Activated CD4-positive, alpha-beta T cell treated with anti-CD3 and anti-CD28 coated beads for 36 hours (primary cell): ENCODE data around the gene ROPN1L. TPM values are rescaled to one million over a fixed set of nuclear protein-coding genes. Genes with fewer than 3 reads are reported as not detected.

Experiments used
- ATAC-seq: fragments of 200-7000 bp; cut with Tn5 transposase; one replicate; pipeline ENCODE4 v1.10.0; 2021; ENCODE audit warnings: mild to moderate bottlenecking, moderate library complexity
- CTCF ChIA-PET: fragments of 350-600 bp; sonication (Branson Sonifier 250); formaldehyde crosslinking; loops from one replicate; lab custom pipeline; 2021; ENCODE audit warnings: antibody characterized with exemption; lab: Charles Lee
- POLR2A ChIA-PET: fragments of 350-600 bp; sonication (Branson Sonifier 250); formaldehyde crosslinking; loops from one replicate; lab custom pipeline; 2021; ENCODE audit warnings: antibody characterized with exemption, inconsistent platforms; lab: Charles Lee
- DNase-seq: peaks from one replicate; pipeline ENCODE4 v3.0.0-alpha.2; 2020
- H3K27ac Mint-ChIP-seq: one replicate; pipeline ENCODE4 v1.8.0; 2021; ENCODE audit warnings: mixed read lengths
- H3K27me3 Mint-ChIP-seq: one replicate; pipeline ENCODE4 v1.8.0; 2021; ENCODE audit warnings: mixed read lengths
- H3K36me3 Mint-ChIP-seq: one replicate; pipeline ENCODE4 v1.8.0; 2021; ENCODE audit warnings: low read depth, mixed read lengths
- H3K4me1 Mint-ChIP-seq: one replicate; pipeline ENCODE4 v1.8.0; 2021; ENCODE audit warnings: mixed read lengths
- H3K4me3 Mint-ChIP-seq: one replicate; pipeline ENCODE4 v1.8.0; 2021; ENCODE audit warnings: mild to moderate bottlenecking, moderate library complexity, mixed read lengths
- H3K9me3 Mint-ChIP-seq: one replicate; pipeline ENCODE4 v1.8.0; 2021; ENCODE audit warnings: low read depth, mixed read lengths
- intact Hi-C, 2 experiments: fragments of 100-400 bp; cut with DNase I in 1 of 2; cut with micrococcal nuclease in 1 of 2; formaldehyde crosslinking; loops; one replicate each; pipeline versions ENCODE4 v1.14.2 to v1.15.1; 2022 to 2024; cut with DNase I, micrococcal nuclease
- total RNA-seq, 2 experiments: library from RNA; stranded (reverse); gene quantifications; one replicate each; pipeline ENCODE4 v1.2.3, GENCODE V29; 2021

ROPN1L gene
- total RNA-seq, 2 experiments from 2014 or later, result 0.28 TPM; not detected in 1

DNA sequence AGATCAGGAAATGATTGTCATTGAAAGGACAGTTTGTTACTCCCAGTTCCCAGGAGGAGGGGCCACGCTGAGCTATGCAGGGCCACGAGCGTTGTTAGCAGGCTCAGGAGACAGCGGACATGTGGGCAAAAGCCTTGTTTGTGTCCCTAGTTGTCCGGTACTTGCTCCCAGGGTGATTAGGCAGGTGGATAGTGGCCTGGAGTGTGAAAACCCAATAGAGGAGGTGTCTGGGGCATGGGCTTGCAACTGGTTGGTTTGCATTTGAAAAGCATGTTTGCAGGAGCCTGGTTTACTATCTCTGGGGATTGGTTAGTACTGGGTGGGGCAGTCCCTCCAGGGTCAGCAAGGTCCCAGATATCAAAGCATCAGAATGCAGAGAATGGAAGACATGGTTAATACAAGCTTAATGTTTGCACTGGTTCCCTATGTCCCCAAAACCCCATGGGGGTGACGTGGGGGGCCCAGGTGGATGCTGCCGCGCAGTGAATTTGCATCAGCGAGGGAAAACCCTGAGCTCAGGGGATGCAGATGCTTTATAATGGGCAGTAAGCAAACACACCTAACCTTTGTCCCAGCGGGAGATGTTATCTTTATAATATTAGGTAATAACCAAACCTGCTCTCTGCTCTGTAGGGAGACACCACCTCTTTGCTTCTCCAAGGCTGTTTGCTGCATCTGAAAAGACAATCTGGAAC is 39.7 kb downstream of the ROPN1L start:
- DNase-seq, result no peak

DNA sequence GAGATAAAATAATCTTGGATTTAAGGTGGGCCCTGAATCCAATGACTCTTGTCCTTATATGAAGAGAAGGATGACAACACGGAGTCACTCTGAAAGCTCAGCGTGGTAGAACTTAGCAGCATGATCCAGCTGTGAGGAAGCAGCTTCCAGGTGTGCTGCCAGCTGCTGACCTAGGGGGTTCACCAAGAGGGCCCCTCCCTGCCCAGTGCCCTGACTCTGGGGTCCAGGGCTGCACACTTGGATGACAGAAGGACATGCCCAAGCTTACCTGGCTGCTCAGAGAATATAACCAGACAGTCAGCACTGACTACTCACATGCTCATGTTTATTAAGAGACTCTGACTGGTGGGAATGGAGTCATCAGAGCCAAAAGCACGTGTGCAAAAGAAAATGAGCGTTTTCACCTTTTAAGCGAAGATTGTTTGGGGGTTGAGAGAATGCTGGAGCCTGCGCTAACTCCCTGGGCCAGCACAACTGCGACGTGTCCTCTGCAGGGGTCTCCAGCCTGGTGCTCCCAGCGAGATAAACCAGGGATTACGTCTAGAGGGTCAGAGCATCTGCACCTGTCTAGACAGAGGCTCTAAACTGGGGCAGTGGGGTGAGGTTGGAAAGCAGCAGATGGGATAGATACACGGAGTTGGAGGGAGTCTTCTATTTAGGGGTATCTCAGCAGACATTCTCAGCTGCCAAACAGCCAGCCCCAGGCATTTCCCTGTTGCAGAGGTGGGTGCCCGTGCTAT is 41.3 kb downstream of the ROPN1L start:
- CTCF ChIA-PET, result no interaction called here

More for the DNA sequence above, 39.7 kb downstream of the ROPN1L start:
- ChIA-PET POLR2A (no interaction called here), CTCF (interaction anchor here (0.7 to 0.8 kb wide), 2 partner anchors 109 to 142 kb away, joined by 3 read pairs; no protein-coding TSS in a partner anchor)
- H3K4me3 Mint-ChIP-seq, result no peak overlapping the region
- ATAC-seq, result no peak
- no peaks in the 10 kb centered on the region for H3K27me3 Mint-ChIP-seq
- intact Hi-C loops, result no loop called here
- no peak overlapping the region for H3K27ac Mint-ChIP-seq
- peaks cover 4% of the 10 kb centered on the region for H3K4me1 Mint-ChIP-seq
- H3K36me3 Mint-ChIP-seq, result no peaks in the 10 kb centered on the region
- H3K9me3 Mint-ChIP-seq, result no peaks in the 10 kb centered on the region

DNA sequence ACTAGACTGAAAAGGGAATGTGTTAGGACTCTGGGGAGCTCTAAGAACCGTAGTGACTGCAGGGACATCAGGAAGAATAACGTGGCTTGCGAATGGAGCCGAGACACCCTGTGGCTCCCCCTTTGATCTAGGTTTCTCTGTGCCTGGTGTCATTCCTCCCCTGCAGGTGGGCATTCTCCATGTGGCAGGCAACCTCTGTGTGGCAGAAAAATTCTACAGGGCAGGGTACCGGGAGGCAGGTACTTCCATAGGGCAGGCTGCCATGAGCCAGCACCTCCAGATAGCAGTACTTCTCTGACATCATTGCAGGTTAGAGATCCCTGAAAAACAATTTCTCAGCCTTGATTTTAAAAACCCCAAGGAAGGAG is 43.1 kb downstream of the ROPN1L start:
- CTCF ChIA-PET, result no interaction called here
- Mint-ChIP-seq H3K4me1 (peaks cover 11% of the 10 kb centered on the region), H3K27me3 (no peaks in the 10 kb centered on the region), H3K36me3 (no peaks in the 10 kb centered on the region), H3K4me3 (no peak overlapping the region), H3K9me3 (no peaks in the 10 kb centered on the region), H3K27ac (no peak overlapping the region)
- DNase-seq (no peak), ATAC-seq (no peak)
- intact Hi-C loops, result no loop called here
- POLR2A ChIA-PET, result no interaction called here

More for the DNA sequence above, 41.3 kb downstream of the ROPN1L start:
- H3K36me3 Mint-ChIP-seq, result no peaks in the 10 kb centered on the region
- POLR2A ChIA-PET, result no interaction called here
- ATAC-seq (no peak), DNase-seq (no peak)
- intact Hi-C loops, result no loop called here
- H3K27me3 Mint-ChIP-seq, result no peaks in the 10 kb centered on the region
- peaks cover 4% of the 10 kb centered on the region for H3K4me1 Mint-ChIP-seq
- H3K27ac Mint-ChIP-seq, result no peak overlapping the region
- no peaks in the 10 kb centered on the region for H3K9me3 Mint-ChIP-seq
- no peak overlapping the region for H3K4me3 Mint-ChIP-seq

DNA sequence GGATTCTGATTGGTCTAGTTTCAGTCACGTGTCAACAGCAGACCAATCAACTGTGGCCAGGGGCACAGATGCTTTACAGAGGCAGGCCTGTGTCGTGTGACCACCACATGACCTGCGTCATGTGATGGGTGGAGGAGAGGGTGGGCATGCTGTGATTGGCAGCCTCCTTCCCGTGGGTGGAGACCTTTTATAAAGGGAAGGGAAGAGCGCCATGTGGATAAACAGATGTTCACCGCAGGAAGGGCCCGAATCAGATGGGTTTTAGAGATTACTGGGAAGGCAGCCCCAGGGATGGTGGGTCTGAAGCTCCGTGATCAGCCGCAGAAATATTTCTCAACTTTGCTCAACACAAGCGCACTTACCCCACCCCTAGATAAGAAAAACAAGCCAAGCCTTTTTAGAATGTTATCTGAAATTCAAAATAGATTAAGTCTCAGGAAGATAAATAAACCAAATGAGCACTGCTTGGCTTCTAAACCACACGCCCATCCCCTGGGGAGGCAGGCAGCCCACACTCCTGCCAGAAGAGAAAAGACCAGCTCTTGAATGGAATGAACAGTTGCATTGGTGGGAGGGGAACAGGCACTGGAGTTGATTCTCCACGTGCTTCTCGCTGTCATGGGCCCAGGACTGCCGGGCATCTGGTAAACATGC is 43.6 kb downstream of the ROPN1L start:
- H3K36me3 Mint-ChIP-seq, result no peaks in the 10 kb centered on the region
- intact Hi-C loops, result no loop called here
- no peak for ATAC-seq
- H3K4me3 Mint-ChIP-seq, result no peak overlapping the region
- H3K27me3 Mint-ChIP-seq, result no peaks in the 10 kb centered on the region
- H3K27ac Mint-ChIP-seq, result no peak overlapping the region
- H3K9me3 Mint-ChIP-seq, result no peaks in the 10 kb centered on the region
- POLR2A ChIA-PET, result no interaction called here
- CTCF ChIA-PET, result interaction anchor here (0.8 kb wide), 1 partner anchor 9 kb away, joined by 3 read pairs; no protein-coding TSS in a partner anchor
- peaks cover 17% of the 10 kb centered on the region for H3K4me1 Mint-ChIP-seq
- DNase-seq, result peak; percentile 13

DNA sequence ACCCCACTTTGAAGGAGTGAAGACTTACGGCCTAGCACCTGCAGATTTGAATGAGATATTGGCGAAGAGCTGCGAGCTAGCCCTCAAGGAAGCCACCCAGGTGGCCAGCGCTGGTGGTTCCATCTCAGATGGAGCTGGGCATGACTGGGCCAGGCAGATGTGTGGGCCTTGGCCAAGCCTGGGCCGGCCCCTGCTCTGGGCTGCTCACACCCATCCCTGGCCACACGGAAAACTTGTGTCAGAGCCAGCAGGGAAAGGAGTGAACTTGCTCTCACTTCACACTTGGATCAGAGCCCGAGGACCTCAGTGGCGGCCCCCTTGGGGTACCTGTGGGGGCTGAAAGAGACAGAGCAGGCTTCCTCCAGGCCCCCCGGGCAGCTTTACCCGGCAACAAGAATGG is 44.2 kb downstream of the ROPN1L start:
- DNase-seq (no peak), ATAC-seq (no peak)
- H3K9me3 Mint-ChIP-seq, result no peaks in the 10 kb centered on the region
- ChIA-PET POLR2A (no interaction called here), CTCF (interaction anchor here (0.8 kb wide), 1 partner anchor 9 kb away, joined by 3 read pairs; no protein-coding TSS in a partner anchor)
- no peaks in the 10 kb centered on the region for H3K36me3 Mint-ChIP-seq
- no peak overlapping the region for H3K4me3 Mint-ChIP-seq
- peaks cover 17% of the 10 kb centered on the region for H3K4me1 Mint-ChIP-seq
- intact Hi-C loops, result no loop called here
- H3K27me3 Mint-ChIP-seq, result no peaks in the 10 kb centered on the region
- H3K27ac Mint-ChIP-seq, result no peak overlapping the region

DNA sequence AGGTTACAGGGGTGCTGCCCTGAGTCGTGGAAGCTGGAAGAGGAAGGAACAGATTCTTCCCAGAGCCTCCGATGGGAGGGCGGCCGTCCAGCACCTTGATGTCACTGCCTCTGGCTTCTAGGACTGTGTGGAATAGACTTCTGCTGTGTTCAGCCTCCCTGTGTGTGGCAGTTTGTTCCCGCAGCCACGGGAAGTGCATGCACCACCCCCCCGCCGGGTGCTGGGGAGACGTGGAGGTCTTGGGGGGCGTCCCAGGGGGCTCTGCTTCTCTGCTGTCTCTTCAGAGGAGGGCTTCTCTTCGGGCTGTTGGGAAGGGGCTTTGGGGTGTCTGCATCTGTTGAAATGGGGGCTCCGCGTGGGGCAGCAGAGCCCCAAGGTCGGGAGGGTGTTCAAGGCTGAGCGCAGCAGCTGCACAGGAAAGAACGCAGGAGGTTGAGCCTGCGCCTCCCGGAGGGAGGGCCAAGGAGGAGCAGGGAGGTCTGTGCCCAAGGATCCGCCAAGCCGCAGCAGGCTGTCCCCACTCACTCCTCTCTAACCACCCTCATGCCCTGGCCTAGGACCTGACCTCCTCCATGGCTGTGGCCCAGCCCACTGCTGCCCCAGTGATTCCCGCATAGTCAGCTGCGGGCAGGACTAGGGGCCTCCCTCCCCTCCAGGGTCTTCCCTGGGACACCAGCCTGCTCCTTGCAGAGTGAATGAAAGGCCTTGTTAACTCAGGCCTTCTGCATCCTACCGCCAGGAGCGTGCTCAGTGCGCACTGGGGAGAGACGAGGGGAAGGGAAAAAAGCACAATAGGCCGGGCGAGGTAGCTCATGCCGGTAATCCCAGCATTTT is 45.0 kb downstream of the ROPN1L start:
- intact Hi-C loops, result no loop called here

DNA sequence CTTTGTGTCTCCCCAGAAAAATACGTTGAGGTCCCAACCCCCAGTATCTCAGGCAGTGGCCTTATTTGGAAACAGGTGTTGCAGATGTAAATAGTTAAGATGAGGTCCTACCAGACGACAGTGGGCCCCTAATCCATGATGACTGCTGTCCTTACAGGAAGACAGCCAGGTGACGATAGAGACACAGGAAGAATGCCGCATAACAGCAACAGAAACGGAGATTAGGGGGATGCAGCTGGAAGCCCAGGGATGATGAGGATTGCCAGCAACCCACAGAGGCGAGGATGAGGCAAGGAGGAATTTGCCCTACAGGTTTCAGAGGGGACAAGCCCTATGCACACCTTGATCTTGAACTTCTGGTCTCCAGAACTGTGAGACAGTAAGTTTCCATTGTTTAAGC is 46.5 kb downstream of the ROPN1L start:
- Mint-ChIP-seq H3K4me3 (no peak overlapping the region), H3K27ac (no peak overlapping the region), H3K4me1 (peaks cover 17% of the 10 kb centered on the region), H3K27me3 (no peaks in the 10 kb centered on the region), H3K36me3 (no peaks in the 10 kb centered on the region), H3K9me3 (no peaks in the 10 kb centered on the region)
- intact Hi-C loops, result no loop called here
- ChIA-PET CTCF (interaction anchor here (0.6 to 1.1 kb wide), 2 partner anchors 39 to 140 kb away, joined by 3 read pairs; no protein-coding TSS in a partner anchor), POLR2A (no interaction called here)
- no peak for ATAC-seq
- DNase-seq, result no peak

More for the DNA sequence above, 45.0 kb downstream of the ROPN1L start:
- Mint-ChIP-seq H3K36me3 (no peaks in the 10 kb centered on the region), H3K4me3 (no peak overlapping the region), H3K27me3 (no peaks in the 10 kb centered on the region), H3K9me3 (no peaks in the 10 kb centered on the region), H3K4me1 (peaks cover 17% of the 10 kb centered on the region), H3K27ac (no peak overlapping the region)
- ChIA-PET CTCF (interaction anchor here (0.7 kb wide), 1 partner anchor 335 kb away, joined by 3 read pairs; no protein-coding TSS in a partner anchor), POLR2A (no interaction called here)
- no peak for ATAC-seq
- no peak for DNase-seq

DNA sequence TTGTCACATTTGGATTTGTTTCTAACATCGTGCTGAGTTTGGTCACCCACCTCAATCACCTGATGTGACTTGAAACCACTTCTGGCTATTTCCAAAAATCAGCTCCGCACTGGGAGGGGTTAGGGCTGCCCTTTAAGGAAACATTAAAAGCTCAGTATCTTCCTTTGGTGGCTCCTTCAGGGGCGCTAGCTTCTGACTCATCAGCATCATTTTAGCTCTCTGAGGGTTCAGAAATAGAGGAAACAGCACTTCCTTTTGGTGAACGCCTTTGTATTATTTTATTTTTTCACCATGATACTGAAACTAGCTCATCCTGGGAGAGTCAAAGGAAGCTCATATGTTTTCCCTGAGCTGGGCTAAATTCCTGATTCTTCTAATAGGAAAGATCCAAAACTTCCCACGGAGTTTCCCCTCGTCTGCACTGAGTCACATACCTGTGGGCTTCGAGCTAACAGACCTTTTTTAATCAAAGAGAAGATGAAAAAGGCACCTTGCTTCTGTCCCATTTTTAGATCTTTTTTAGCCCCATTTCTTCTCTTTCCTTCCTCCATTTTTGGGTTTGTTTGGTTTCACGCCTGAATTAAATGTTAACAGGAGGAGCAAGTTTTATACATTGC is 48.2 kb downstream of the ROPN1L start:
- peaks cover 9% of the 10 kb centered on the region for H3K9me3 Mint-ChIP-seq
- POLR2A ChIA-PET, result interaction anchor here (0.6 kb wide), 1 partner anchor 45 kb away, joined by 3 read pairs; no protein-coding TSS in a partner anchor
- H3K4me1 Mint-ChIP-seq, result peaks cover 17% of the 10 kb centered on the region
- DNase-seq (peak; percentile 16), ATAC-seq (peak; percentile 72)
- CTCF ChIA-PET, result interaction anchor here (0.8 to 1.5 kb wide), 3 partner anchors 32 to 137 kb away, joined by 3 to 7 read pairs (median 4); no protein-coding TSS in a partner anchor
- no peak overlapping the region for H3K27ac Mint-ChIP-seq
- no peak overlapping the region for H3K4me3 Mint-ChIP-seq
- no peaks in the 10 kb centered on the region for H3K27me3 Mint-ChIP-seq
- intact Hi-C loops, result no loop called here
- no peaks in the 10 kb centered on the region for H3K36me3 Mint-ChIP-seq

DNA sequence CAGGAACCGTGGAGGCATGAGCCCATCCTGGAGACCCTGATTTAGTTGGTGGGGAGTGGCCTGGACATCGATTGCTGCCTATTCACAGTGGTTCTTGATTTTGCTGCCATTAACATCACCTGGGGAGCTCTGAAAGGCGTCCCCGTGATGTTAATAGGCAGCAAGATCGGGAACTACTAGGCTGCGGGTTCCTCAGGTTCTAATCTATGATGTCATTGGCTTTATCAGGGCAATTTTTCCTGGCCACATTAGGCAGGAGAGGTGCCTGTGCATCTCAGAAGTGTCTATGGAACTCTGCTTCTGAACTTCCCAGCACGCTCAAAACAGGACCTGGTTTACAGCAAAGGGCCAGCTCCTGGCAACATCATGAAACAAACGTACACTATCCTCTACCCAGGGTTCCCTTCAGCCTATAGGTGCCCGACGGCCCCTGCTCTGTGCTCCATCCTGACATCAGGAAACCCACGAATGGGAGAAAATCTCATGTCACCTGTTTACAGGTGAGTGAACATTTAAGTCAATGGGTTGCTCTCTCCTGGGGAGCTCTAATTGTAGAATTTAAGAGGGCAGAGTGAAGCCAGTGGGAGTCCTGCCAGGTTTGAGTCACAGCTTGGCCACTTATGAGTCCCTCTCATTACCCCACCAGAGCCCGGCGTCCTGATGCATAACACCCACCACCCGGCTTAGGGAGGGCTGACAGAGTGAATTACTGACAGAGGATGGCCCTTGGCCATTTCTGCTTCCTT is 49.4 kb downstream of the ROPN1L start:
- Mint-ChIP-seq H3K27me3 (no peaks in the 10 kb centered on the region), H3K36me3 (no peaks in the 10 kb centered on the region), H3K27ac (no peak overlapping the region), H3K4me1 (peaks cover 14% of the 10 kb centered on the region), H3K9me3 (peaks cover 12% of the 10 kb centered on the region), H3K4me3 (no peak overlapping the region)
- intact Hi-C loops, result no loop called here
- ChIA-PET CTCF (interaction anchor here (0.7 kb wide), 2 partner anchors 22 to 42 kb away, joined by 3 read pairs; no protein-coding TSS in a partner anchor), POLR2A (no interaction called here)
- no peak for ATAC-seq
- no peak for DNase-seq

DNA sequence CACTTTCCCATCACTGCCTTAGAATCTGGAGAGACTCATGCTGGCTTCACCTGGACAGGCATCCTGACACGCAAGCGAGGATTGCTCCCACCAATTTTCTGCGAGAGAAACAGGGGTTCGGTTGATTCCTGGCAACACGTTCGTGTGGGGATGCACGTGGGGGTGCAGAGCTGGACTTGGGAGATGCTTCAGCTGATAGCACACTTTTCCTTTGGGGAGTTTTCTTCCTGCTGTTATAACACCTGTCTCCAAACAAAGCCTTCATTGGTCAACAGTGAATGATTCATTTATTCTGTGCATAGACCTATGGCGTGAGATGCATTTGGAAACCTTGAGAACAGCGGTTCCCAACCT is 50.0 kb downstream of the ROPN1L start:
- ATAC-seq, result no peak
- Mint-ChIP-seq H3K27ac (no peak overlapping the region), H3K9me3 (peaks cover 12% of the 10 kb centered on the region), H3K36me3 (no peaks in the 10 kb centered on the region), H3K27me3 (no peaks in the 10 kb centered on the region), H3K4me1 (peaks cover 14% of the 10 kb centered on the region), H3K4me3 (no peak overlapping the region)
- CTCF ChIA-PET, result no interaction called here
- intact Hi-C loops, result no loop called here
- POLR2A ChIA-PET, result no interaction called here
- no peak for DNase-seq
